ENCODE data around the gene DDIT4.
A peak's percentile ranks its signal among the peaks of the same experiment; 100 is the strongest.
"Not testable (repeated sequence)": the region's sequence is repeated elsewhere in the genome, so short reads cannot be mapped to it uniquely, and the experiment has no call there.

Gene DDIT4

DNA sequence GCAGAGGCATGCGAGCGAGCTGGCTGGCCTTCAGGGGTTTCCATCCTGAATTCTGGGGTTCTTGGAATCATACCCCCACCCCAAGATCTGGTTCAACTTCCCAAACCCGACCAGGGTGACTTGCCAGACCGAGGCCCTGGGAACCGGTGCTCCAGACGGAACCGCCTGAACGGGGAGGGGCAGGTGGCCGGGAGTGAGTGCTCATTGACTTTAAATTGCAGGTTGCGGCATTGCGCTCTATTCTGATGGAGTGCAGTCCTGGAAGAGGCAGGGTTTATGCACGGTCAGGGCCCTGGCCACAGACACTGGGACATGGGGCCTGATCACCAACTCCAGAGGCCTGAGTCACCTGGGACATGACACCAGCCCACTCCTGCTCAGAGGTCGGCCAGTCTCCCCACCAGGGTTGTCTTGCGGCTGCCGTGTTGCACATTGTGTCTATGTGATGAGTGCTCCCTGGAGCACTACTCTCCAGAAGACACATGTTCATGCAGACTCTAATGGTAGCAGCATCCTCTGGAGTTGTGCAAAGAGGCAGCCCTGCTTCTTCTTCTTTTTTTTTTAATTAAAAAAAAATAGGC, 5.8 kb upstream of the DDIT4 start:
- no peak for DNase-seq

DNA sequence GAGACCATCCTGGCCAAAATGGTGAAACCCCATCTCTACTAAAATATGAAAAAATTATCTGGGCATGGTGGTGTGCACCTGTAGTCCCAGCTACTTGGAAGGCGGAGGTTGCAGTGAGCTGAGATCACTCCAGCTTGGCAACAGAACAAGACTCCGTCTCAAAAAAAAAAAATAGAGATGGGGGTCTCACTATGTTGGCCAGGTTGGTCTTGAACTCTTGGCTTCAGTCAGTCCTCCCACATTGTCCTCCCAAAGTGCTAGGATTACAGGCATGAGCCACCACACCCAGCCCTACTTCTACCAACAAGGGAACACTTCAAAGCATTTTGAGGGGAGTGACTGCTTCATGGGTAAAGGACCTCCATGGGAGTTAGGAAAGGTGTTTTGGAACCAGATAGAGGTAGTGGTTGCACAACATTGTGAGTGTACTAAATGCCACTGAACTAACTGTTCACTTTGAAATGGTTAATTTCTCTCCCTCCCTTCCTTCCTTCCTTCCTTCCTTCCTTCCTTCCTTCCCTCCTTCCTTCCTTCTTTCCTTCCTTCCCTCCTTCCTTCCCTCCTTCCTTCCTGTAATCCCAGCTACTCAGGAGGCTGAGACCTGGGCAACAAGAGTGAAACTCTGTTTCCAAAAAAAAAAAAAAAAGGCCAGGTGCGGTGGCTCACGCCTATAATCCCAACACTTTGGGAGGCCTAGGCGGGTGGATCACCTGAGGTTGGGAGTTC, 5.1 kb upstream of the DDIT4 start:
- DNase-seq = not testable (repeated sequence)

DNA sequence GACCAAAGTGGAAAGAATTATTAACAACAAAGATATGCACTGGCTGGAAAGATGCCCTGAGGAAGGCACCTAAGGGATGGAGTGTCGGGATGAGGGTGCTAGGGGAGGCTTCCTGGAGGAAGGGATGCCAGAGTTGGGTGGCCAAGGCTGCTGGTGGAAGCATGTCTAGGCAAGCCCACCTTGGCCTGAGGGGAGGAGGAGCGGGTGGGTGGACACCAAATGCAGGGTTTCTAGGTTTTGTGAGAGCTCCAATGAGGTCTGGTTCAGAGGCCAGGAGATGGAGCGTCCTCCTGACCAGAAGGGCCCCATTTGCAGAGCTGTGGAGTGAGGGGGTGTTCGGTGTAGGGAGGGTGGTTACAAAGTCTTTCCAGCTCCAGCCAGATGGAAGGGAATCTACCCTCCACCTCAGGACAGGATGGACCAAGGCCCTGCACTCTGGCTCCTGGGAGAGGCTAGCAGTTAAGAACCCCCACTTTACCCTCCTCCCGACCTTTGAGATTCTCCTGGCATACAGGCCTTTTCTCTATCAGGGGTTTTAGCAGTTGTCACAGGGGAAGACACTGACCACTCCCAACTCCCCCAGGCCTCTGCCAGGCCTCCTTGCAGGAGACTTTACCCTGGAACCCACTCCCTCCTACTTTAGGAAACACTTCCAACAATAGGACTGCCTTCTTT, 3.0 kb upstream of the DDIT4 start:
- DNase-seq = no peak

DNA sequence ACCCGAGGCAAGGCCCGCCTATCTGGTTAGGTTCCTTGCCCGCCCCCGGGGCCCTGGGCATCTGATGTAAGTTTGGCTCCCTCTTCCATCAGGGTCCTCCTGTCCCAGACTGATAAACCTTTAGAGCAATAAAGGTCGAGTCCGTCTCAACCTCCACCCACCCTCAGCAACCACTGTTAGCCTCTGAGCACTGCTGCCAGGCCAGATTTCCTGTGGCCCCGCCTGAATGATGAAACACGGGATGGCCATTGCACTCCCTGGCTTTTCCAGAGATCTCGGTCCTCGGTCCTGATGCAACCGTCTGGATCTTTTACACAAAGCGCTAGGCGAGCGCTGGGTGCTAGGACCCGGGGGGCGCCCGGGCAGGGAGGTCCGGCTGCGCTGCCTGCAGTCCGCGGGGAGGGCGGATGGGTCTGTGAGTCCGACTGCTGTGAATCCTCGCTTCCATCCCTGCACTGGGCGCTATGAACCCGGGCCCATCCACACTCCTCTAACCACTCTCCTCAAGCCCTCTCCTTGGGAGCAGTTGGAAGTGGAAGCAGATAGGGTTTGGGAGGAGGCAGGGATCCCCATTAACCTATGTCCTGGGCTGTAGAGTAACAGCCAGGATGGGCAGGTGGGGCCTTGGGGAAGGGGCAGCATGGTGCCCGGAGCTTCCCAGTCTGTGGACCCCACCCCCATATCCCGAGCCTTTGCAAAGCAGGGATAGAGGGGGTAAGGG, 875 bp upstream of the DDIT4 start:
- peak; percentile 94 for DNase-seq

DNA sequence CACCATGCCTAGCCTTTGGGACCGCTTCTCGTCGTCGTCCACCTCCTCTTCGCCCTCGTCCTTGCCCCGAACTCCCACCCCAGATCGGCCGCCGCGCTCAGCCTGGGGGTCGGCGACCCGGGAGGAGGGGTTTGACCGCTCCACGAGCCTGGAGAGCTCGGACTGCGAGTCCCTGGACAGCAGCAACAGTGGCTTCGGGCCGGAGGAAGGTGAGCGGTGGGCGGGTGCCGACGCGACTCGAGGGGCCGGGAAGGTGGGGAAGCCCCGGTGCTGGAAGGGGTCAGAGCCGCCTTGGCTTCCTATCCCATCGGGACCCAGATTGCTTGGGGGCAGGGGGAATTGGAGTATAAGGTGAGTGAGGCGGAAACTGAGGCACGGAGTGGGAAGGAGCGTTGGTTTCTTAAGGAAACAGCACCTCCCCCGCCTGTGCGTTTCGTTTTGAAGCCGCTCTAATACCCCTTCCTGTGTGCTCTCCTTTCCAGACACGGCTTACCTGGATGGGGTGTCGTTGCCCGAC, 547 bp downstream of the DDIT4 start:
- peak; percentile 54 for DNase-seq

DNA sequence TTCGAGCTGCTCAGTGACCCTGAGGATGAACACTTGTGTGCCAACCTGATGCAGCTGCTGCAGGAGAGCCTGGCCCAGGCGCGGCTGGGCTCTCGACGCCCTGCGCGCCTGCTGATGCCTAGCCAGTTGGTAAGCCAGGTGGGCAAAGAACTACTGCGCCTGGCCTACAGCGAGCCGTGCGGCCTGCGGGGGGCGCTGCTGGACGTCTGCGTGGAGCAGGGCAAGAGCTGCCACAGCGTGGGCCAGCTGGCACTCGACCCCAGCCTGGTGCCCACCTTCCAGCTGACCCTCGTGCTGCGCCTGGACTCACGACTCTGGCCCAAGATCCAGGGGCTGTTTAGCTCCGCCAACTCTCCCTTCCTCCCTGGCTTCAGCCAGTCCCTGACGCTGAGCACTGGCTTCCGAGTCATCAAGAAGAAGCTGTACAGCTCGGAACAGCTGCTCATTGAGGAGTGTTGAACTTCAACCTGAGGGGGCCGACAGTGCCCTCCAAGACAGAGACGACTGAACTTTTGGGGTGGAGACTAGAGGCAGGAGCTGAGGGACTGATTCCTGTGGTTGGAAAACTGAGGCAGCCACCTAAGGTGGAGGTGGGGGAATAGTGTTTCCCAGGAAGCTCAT, 1.1 kb downstream of the DDIT4 start:
- DNase-seq = peak; percentile 48

DNA sequence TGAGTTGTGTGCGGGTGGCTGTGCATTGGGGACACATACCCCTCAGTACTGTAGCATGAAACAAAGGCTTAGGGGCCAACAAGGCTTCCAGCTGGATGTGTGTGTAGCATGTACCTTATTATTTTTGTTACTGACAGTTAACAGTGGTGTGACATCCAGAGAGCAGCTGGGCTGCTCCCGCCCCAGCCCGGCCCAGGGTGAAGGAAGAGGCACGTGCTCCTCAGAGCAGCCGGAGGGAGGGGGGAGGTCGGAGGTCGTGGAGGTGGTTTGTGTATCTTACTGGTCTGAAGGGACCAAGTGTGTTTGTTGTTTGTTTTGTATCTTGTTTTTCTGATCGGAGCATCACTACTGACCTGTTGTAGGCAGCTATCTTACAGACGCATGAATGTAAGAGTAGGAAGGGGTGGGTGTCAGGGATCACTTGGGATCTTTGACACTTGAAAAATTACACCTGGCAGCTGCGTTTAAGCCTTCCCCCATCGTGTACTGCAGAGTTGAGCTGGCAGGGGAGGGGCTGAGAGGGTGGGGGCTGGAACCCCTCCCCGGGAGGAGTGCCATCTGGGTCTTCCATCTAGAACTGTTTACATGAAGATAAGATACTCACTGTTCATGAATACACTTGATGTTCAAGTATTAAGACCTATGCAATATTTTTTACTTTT, 1.8 kb downstream of the DDIT4 start:
- peak; percentile 18 for DNase-seq

DNA sequence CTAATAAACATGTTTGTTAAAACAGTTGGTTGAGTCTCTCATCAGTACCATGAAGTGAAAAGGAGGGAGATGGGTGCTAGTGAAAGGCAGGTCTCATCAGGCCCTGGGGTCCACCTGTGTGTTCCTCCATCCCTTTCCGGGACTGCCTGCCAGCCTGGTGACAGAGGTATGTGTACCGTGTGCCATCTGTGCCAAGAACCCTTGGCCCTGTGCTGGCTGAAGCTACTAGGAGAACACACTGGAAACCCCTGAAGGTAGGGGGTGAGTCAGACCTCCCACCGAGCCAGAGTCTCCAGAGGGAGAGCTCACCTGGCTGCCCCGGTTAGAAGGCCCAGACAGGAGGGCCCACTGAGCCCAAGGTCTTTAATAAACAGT, 2.3 kb downstream of the DDIT4 start:
- no peak for DNase-seq

DNA sequence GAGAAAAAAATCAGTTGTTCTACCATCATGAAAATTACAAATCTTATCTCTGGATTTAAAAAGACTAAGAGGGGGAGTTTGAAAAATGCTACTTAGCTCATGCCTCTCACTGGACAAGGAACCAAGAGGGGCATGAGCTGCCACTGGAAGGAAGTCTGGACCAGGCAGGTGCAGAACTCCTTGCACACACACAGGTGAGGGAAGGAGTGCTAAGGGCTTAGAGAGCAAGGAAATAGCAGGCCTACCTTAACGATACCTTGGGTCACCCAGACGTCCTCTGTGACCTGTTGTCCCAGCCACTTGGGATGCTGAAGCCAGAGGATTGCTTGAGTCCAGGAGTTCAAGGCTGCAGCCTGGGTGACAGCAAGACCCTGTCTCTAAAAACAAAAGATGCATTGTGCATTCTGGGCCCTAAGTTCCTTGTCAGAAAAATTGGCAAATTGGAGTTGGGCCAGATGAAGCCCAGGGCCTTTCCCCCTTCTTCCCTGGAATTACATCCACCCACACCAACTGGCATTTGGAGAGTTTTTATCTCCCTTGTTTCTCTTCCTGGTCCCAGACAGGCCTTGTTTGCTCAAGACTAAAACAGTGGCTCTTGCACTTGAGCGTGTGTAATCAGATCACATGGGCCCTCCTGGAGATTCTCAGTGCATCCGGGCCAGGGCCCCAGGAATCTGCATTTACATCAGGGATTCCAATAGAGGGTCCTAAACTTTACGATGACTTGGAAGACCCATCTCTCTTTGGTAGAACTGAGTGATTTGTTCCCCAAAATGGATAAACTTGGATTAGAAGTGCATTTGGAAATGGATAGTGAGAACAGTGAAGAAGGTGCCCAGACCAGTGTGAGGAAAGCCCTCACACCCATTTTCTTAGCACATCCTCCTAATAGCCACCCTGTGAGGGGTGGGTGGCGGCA, 3.0 kb downstream of the DDIT4 start:
- no peak for DNase-seq

DNA sequence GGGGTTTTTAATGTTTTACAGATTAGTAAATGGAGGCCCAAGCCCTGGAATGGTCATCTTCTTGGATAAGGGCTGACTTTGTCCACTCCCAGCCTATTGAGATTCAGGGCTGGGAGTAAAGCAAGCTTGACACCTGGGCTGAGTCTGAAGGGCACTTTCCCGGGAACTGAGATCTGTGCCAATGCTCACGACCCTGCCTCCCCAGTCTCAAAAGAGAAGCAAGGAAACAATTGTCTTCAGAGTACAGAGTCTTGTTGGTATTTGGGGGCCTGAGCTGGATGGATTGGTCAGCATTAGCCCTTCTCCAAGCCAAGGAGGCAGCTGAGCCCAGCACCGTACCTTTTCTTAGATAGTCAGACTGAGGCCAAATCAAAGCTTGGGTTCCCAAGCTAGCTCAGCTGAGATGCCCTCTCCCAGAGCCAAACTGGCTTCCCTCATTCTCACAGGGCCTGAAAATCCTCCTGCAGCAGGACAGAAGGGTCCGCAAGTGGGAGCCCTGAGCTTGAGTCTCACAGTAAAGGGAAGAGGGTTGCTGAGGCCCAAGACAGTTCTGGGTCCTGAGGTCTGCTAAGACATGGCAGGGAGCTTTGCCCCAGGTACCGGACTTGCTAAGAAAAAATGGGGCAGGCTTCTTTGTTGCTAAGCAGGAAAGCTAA, 3.7 kb downstream of the DDIT4 start:
- DNase-seq = no peak

DNA sequence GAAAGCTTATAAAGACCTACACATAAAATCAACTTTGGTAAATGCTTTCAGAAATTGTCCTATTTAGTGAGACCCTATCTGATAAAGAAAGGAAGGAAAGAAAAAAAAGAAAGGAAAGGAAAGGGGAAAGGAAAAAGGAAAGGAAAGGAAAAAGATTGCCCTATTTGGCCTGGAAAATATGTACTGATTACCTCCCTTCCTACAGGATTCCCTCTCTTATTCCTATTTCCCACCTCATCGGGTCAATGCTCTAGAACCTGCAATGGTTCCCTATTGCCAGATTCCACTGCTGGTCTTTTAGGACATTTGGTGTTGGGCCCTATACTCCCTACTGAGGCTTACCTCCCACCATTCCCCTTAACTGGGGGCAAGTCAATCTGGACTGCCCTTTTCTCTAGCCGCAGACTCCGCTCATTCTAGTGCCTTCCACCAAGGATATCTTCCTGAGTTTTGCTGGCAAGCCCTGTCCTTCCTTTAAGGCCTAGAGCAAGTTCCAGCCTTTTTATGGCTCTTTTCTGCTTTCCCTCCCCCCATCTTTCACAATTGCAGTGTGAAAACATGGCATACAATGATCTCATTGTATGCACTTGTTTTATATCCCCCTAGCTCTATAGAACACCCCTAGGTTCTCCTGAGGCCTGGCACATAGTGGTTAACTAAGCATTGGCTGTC, 4.4 kb downstream of the DDIT4 start:
- no peak for DNase-seq

DNA sequence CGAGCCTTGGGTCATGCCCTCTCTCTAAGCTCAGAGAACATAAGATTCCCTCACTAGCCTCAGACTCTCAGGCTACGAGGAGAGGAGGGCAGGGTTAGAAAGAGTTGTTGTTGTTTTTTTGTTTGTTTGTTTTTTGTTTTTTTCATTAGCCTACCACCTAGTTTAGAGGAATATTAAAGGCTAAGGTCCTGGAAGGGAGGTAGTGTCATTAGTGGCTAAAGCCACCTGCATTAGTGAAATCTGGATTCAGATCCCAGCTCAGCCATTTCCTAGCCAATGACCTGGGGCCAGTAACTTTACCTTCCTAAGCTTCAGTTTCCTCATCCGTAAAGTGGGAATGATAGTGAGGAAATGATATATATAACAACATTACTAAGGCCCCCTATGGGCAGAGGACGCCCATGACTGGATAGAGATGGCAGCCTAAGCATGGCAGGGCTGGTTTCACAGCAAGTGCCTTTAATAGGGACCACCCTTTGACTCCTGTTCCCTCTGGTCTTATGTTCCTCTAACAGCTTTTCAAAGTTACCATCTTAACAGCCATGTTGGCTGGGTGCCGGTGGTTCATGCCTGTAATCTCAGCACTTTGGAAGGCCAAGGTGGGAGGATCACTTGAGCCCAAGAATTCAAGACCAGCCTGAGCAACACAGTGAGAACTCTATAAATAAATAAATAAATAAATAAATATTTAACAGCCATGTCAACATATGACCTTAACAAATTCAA, 5.1 kb downstream of the DDIT4 start:
- DNase-seq = no peak

DNA sequence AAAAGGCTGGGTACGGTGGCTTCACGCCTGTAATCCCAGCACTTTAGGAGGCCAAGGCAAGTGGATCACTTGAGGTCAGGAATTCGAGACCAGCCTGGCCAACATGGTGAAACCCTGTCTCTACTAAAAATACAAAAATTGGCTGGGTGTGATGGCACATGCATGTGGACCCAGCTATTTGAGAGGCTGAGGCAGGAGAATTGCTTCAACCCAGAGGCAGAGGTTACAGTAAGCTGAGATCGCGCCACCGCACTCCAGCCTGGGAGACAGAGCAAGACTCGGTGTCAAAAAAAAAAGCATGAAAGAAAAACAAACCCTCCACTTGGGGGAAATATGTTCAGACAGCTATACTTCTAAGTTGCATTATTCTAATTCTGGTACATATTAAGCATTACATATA, 5.9 kb downstream of the DDIT4 start:
- not testable (repeated sequence) for DNase-seq

DNA sequence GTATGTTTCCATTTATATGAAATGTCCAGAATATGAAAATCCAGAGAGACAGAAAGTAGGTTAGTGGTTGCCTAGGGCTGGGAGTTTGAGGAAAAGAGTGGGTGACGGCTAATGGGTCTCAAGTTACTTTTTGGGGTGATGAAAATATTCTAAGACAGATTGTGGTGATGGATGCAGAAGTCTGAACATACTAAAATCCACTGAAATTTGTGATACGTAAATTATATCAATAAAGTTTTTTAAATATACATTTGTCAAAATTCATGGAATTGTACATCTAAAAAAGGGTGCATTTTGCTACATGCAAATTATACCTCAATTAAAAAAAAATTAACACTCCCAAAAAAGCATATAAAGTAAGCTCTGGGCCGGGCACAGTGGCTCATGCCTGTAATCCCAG, 9.4 kb downstream of the DDIT4 start:
- no peak for DNase-seq

DNA sequence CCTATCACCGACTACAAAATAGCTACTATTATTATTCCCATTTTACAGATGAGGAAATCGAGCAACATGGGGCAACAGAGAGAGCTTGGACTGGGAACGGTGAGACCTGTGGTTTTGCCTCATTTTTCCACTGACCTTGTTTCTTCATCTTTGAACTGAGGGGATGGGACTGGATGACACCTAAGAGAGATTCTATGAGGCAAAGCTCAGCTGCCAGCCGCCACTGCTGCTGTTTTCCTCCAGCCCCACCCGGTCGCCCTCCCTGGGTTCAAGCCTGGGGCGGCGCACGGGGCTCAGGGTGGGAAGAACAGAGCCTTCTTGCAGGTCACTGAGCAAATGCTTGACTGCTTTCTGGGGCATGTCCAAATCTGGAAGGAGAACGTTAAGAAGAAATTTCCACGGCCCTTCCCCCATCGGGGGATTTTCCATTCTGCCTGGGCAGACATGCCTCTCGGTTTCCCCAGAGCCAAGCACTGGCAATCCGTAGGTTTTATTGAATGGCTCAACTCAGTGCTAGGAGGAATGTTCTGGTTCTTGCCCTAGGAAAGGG, 12.3 kb downstream of the DDIT4 start:
- DNase-seq = no peak

DNA sequence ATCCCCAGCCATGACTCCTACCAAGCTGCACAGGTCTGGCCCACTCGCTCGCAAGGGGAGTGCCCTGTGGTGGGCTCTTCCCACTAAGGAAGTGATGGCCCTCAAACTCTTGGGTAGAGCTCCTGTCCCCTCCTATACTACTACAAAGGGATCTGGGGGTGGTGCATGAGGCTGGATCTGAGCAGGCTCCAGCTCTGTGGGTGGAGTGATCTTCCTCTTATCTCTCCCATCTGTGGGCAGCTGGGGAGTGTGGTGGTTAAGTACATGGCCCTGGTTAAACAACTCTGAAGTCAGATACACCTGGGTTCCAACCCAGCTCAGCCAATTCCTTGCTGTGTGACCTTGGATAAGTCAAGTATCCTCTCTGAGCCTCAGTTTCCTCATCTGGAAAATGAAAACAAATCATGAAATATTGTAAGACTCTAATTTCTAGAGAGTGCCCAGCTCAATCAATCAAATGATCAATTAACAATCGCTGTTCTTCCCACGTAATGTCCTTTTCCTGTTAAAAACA, 17.4 kb downstream of the DDIT4 start:
- DNase-seq = no peak

DNA sequence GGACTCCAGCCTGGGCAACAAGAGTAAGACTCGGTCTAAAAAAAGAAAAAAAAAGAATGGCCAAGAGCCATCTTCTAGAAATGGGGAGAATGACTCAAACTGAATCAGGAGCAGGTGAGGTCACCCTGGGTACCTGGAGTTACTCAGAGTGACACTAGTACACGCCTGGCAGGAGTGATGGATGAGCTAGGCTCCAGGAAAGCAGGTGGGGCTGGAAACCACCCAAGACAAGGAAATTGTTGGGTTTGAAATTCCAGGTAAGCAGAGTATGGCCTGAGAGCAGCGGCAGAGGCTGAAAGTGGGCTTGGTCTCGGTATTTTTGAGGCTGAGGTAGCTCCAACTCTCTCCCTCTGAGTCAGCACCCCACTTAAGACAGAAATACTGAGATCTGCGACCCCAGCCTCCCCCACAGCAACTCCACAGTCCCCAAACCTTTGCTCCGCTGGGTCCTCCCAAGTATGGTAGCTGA, 18.5 kb downstream of the DDIT4 start:
- no peak for DNase-seq

DNA sequence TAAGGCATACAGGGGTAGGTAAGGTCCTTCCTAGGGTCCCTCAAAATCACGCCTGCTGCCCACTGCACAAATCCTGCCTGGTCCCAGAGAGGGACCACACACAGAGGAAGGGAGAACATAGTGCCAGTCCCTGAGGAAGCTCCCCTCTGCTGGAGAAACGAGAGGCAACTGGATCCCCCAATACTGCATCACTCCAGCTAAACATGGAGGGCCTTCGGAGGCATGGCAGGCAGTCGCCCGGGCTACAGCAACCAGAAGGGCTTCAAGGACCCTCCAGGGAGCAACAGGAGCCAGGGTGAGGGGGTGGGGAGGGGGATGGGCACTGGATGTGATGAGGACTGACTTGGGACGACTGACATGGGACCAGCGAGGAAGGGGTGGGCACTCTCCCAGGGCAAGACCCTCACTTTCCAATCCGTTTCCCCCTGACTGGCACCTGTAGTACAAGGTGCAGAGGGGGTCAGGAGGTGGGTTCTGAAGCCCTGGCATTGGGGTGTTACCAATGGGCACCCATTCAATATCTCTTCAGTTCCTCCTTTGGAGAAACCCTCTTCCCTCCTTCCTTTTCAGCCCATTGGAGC, 21.7 kb downstream of the DDIT4 start:
- no peak for DNase-seq

All from NCI-H146 (cell line).